ENCODE data around the gene ZNF410.
"Not testable (repeated sequence)": the region's sequence is repeated elsewhere in the genome, so short reads cannot be mapped to it uniquely, and the experiment has no call there.

- not testable (repeated sequence) for TF ChIP-seq HMGA2 (CRISPR knock-in tag; IDR thresholded peaks at IDR 0.05); ZBTB21 (CRISPR knock-in tag; IDR thresholded peaks at IDR 0.05; ENCODE audit: borderline replicate concordance); CTCF (IDR thresholded peaks at IDR 0.05); GRHL2 (CRISPR knock-in tag; IDR thresholded peaks at IDR 0.05; ENCODE audit: insufficient replicate concordance, severe bottlenecking); MYBL2 (CRISPR knock-in tag; IDR thresholded peaks at IDR 0.05); ESRRA (CRISPR knock-in tag; IDR thresholded peaks at IDR 0.05; ENCODE audit: borderline replicate concordance); SMAD4 (CRISPR knock-in tag; IDR thresholded peaks at IDR 0.05); ATF2 (CRISPR knock-in tag; IDR thresholded peaks at IDR 0.05; ENCODE audit: borderline replicate concordance, low read depth)
Measured at GRCh38 chr14:73838293-73839034, 48.2 kb upstream of the ZNF410 start.

All from WTC11 (cell line).